ENCODE measurements around the gene FCHSD2.

GRCh38 chr11:72859126-72859525 is 283.0 kb downstream of the FCHSD2 start:
- TF ChIP-seq ZNF404 (tag by site-specific recombination; IDR thresholded peaks at IDR 0.05) = no peak
- no peak for TF ChIP-seq CTCF (tag by site-specific recombination; IDR thresholded peaks at IDR 0.05)
- no peak for TF ChIP-seq ZNF223 (tag by site-specific recombination; IDR thresholded peaks at IDR 0.05)
- TF ChIP-seq ZNF426 (tag by site-specific recombination; IDR thresholded peaks at IDR 0.05) = no peak
- no peak for TF ChIP-seq BCL11B (tag by site-specific recombination; IDR thresholded peaks at IDR 0.05; ENCODE audit: low read depth)
- no peak for TF ChIP-seq ZNF792 (tag by site-specific recombination; IDR thresholded peaks at IDR 0.05)

Data from HEK293 (cell line).